IMR-90 (cell line): ENCODE results near the gene PFAS. TPM values are rescaled to one million over a fixed set of nuclear protein-coding genes. Genes with fewer than 3 reads are reported as not detected.

Source experiments
- ATAC-seq: fragments of 200-7000 bp; cut with Tn5 transposase; 2 replicates; pipeline ENCODE4 v1.9.1; 2020; ENCODE audit warnings: low read depth, mild to moderate bottlenecking, moderate library complexity
- BruUV-seq: library from RNA; stranded (reverse); fragments of 400-500 nt; replicated peaks from 2 replicates; lab custom pipeline; 2021; lab: Mats Ljungman, UMichigan
- CTCF ChIA-PET: fragments of 300-600 bp; formaldehyde crosslinking; extraction: SDS; loops from one replicate; lab custom pipeline; 2021; ENCODE audit warnings: antibody characterized with exemption; lab: Yijun Ruan, JAX
- POLR2A ChIA-PET: fragments of 300-600 bp; sonication (Branson Sonifier 250); formaldehyde crosslinking; loops from one replicate; lab custom pipeline; 2022; ENCODE audit warnings: antibody characterized with exemption; ENCODE audit not compliant: unreplicated experiment; lab: Charles Lee
- DNase-seq: peaks from one replicate; pipeline ENCODE4 v3.0.0; 2013
- H2AFZ ChIP-seq: replicated peaks from 2 replicates; pipeline ENCODE3; 2013; ENCODE audit warnings: low read length, mild to moderate bottlenecking; ENCODE audit not compliant: poor library complexity
- H2AK5ac ChIP-seq: 2 replicates; pipeline ENCODE4 v1.6.1; 2013; ENCODE audit warnings: low read depth, low read length, inconsistent platforms
- H2AK9ac ChIP-seq: replicated peaks from 2 replicates; pipeline ENCODE3; 2013; ENCODE audit warnings: mild to moderate bottlenecking, low read depth, low read length, moderate library complexity; ENCODE audit not compliant: poor library complexity
- H2BK120ac ChIP-seq: 2 replicates; pipeline ENCODE4 v1.6.1; 2013; ENCODE audit warnings: low read depth, low read length, inconsistent platforms
- H2BK15ac ChIP-seq: 3 replicates; pipeline ENCODE4 v1.6.1; 2013; ENCODE audit warnings: low read depth, low read length, inconsistent platforms
- H2BK20ac ChIP-seq: 2 replicates; pipeline ENCODE4 v1.6.1; 2013; ENCODE audit warnings: low read depth, mild to moderate bottlenecking, inconsistent platforms, low read length, moderate library complexity
- H2BK5ac ChIP-seq: 2 replicates; pipeline ENCODE4 v1.6.1; 2013; ENCODE audit warnings: mild to moderate bottlenecking, low read depth, low read length, inconsistent platforms; ENCODE audit not compliant: poor library complexity, severe bottlenecking
- H3K14ac ChIP-seq: replicated peaks from 2 replicates; pipeline ENCODE4 v1.6.1; 2013; ENCODE audit warnings: low read depth, low read length, inconsistent platforms
- H3K18ac ChIP-seq: 2 replicates; pipeline ENCODE4 v1.6.1; 2013; ENCODE audit warnings: low read depth, low read length, control low read depth
- H3K23ac ChIP-seq: 2 replicates; pipeline ENCODE4 v1.6.1; 2013; ENCODE audit warnings: low read depth, low read length, inconsistent platforms
- H3K27ac ChIP-seq: 2 replicates; pipeline ENCODE4 v1.5.1; 2013; ENCODE audit warnings: mild to moderate bottlenecking, control low read depth, low read length; ENCODE audit not compliant: insufficient read depth
- H3K27me3 ChIP-seq: 2 replicates; pipeline ENCODE4 v1.6.1; 2013; ENCODE audit warnings: low read length; ENCODE audit not compliant: control insufficient read depth, insufficient read depth
- H3K36me3 ChIP-seq: 2 replicates; pipeline ENCODE4 v1.6.1; 2013; ENCODE audit warnings: low read length, mixed read lengths; ENCODE audit not compliant: control insufficient read depth, insufficient read depth
- H3K4ac ChIP-seq: 2 replicates; pipeline ENCODE4 v1.6.1; 2013; ENCODE audit warnings: low read depth, low read length, inconsistent platforms
- H3K4me1 ChIP-seq: 2 replicates; pipeline ENCODE4 v1.6.1; 2013; ENCODE audit warnings: low read length, mixed read lengths; ENCODE audit not compliant: control insufficient read depth, insufficient read depth
- H3K4me2 ChIP-seq: 2 replicates; pipeline ENCODE4 v1.6.1; 2013; ENCODE audit warnings: low read depth, mild to moderate bottlenecking, control low read depth, low read length, moderate library complexity
- H3K4me3 ChIP-seq: 2 replicates; pipeline ENCODE4 v1.5.1; 2013; ENCODE audit warnings: low read depth, mild to moderate bottlenecking, control low read depth, low read length, moderate library complexity; ENCODE audit not compliant: insufficient read depth
- H3K56ac ChIP-seq: 2 replicates; pipeline ENCODE4 v1.6.1; 2013; ENCODE audit warnings: low read length, inconsistent platforms; ENCODE audit not compliant: insufficient read depth; ENCODE audit errors: extremely low read depth
- H3K79me1 ChIP-seq, 2 experiments: 2 replicates each; pipeline ENCODE4 v1.6.1; 2013; ENCODE audit warnings: low read length in 2 of 2, inconsistent platforms in 1 of 2, low read depth in 1 of 2
- H3K9ac ChIP-seq: 2 replicates; pipeline ENCODE4 v1.6.1; 2013; ENCODE audit warnings: low read depth, low read length, control low read depth
- H3K9me1 ChIP-seq: 2 replicates; pipeline ENCODE4 v1.6.1; 2013; ENCODE audit warnings: low read length, inconsistent platforms; ENCODE audit not compliant: insufficient read depth
- H3K9me3 ChIP-seq: 2 replicates; pipeline ENCODE4 v1.6.1; 2013; ENCODE audit warnings: low read length; ENCODE audit not compliant: control insufficient read depth, insufficient read depth
- H4K20me1 ChIP-seq: 2 replicates; pipeline ENCODE4 v1.6.1; 2013; ENCODE audit warnings: low read length, inconsistent platforms; ENCODE audit not compliant: insufficient read depth
- H4K5ac ChIP-seq: 2 replicates; pipeline ENCODE4 v1.6.1; 2013; ENCODE audit warnings: mild to moderate bottlenecking, low read depth, low read length, control low read depth
- H4K8ac ChIP-seq, 2 experiments: 2 replicates each; pipeline ENCODE4 v1.6.1; 2013; ENCODE audit warnings: low read depth in 2 of 2, low read length in 2 of 2, control low read depth in 1 of 2, inconsistent platforms in 1 of 2
- H4K91ac ChIP-seq: 2 replicates; pipeline ENCODE4 v1.6.1; 2013; ENCODE audit warnings: low read depth, low read length, inconsistent platforms; ENCODE audit not compliant: insufficient read depth
- BHLHE40 ChIP-seq: fragments of 150-350 bp; IDR thresholded peaks from 2 replicates; pipeline ENCODE4 v1.6.1; 2016; ENCODE audit warnings: mild to moderate bottlenecking, low read depth, low read length
- CEBPB ChIP-seq: IDR thresholded peaks from 2 replicates; pipeline ENCODE4 v1.6.1; 2012; ENCODE audit warnings: low read depth, low read length, improper control_type of control experiment
- CHD1 ChIP-seq: IDR thresholded peaks from 2 replicates; pipeline ENCODE4 v1.6.1; 2012; ENCODE audit warnings: low read depth, low read length, improper control_type of control experiment
- FOS ChIP-seq: fragments of 150-350 bp; IDR thresholded peaks from 2 replicates; pipeline ENCODE4 v1.6.1; 2016; ENCODE audit warnings: low read depth, low read length
- MAFK ChIP-seq: IDR thresholded peaks from 2 replicates; pipeline ENCODE4 v1.6.1; 2012; ENCODE audit warnings: low read depth, low read length, improper control_type of control experiment
- MAZ ChIP-seq: IDR thresholded peaks from 2 replicates; pipeline ENCODE4 v1.6.1; 2012; ENCODE audit warnings: low read depth, mild to moderate bottlenecking, low read length, improper control_type of control experiment, moderate library complexity, borderline replicate concordance
- MXI1 ChIP-seq: IDR thresholded peaks from 2 replicates; pipeline ENCODE4 v1.6.1; 2012; ENCODE audit warnings: low read depth, mild to moderate bottlenecking, low read length, moderate library complexity, borderline replicate concordance
- NFE2L2 ChIP-seq: fragments of 150-350 bp; IDR thresholded peaks from 2 replicates; pipeline ENCODE4 v1.6.1; 2016; ENCODE audit warnings: low read depth, mild to moderate bottlenecking, low read length
- POLR2A ChIP-seq: IDR thresholded peaks from 2 replicates; pipeline ENCODE4 v1.6.1; 2012; ENCODE audit warnings: mild to moderate bottlenecking, low read depth, low read length
- RAD21 ChIP-seq: IDR thresholded peaks from 2 replicates; pipeline ENCODE4 v1.6.1; 2012; ENCODE audit warnings: low read length, improper control_type of control experiment
- RCOR1 ChIP-seq: IDR thresholded peaks from 2 replicates; pipeline ENCODE4 v1.6.1; 2012; ENCODE audit warnings: mild to moderate bottlenecking, low read length, improper control_type of control experiment; ENCODE audit not compliant: insufficient replicate concordance
- RFX5 ChIP-seq: IDR thresholded peaks from 2 replicates; pipeline ENCODE4 v1.8.0; 2012; ENCODE audit warnings: low read depth, mild to moderate bottlenecking, low read length, moderate library complexity
- SMC3 ChIP-seq: fragments of 150-350 bp; IDR thresholded peaks from 2 replicates; pipeline ENCODE4 v1.6.1; 2016; ENCODE audit warnings: low read depth, mild to moderate bottlenecking, antibody characterized with exemption, low read length, moderate library complexity
- WGBS, 2 experiments: methylation state at CpG; one replicate each; pipeline versions ENCODE4 v1.1.5 to v1.1.7; 2013; ENCODE audit warnings: missing lambda C conversion rate in 2 of 2; ENCODE audit not compliant: insufficient read length in 1 of 2; ENCODE audit errors: extremely low coverage in 2 of 2; 5-methylcytosine and 5-hydroxymethylcytosine counted together
- dilution Hi-C: fragments of 300-500 bp; cut with HindIII; formaldehyde crosslinking; loops from one replicate; pipeline ENCODE4 v1.14.3; 2018; ENCODE audit warnings: low sequenced_read_pairs; ENCODE audit not compliant: unreplicated experiment
- in situ Hi-C: fragments of 300-500 bp; cut with MboI; formaldehyde crosslinking; loops from 3 replicates; pipeline ENCODE4 v1.14.3; 2019; ENCODE audit warnings: low sequenced_read_pairs, inconsistent platforms, mixed read lengths
- intact Hi-C: fragments of 100-400 bp; cut with micrococcal nuclease; formaldehyde crosslinking; loops from 2 replicates; pipeline ENCODE4 v1.10.0; 2022
- polyA plus RNA-seq, 3 experiments: library from polyadenylated mRNA; depleted of rRNA; stranded (reverse); fragments of >200 nt; gene quantifications; 2 replicates each; pipeline ENCODE4 v1.2.3, GENCODE V29; 2012; ENCODE audit warnings: low replicate concordance in 1 of 3
- total RNA-seq: library from RNA; depleted of rRNA; stranded (reverse); fragments of >200 nt; gene quantifications from 2 replicates; pipeline ENCODE4 v1.2.3, GENCODE V29; 2012
- TF ChIP-seq, protein P1 (sequence below): fragments of 150-350 bp; IDR thresholded peaks from 2 replicates; pipeline ENCODE4 v1.6.1; 2017; ENCODE audit warnings: mild to moderate bottlenecking, antibody characterized with exemption, low read length, low read depth
- TF ChIP-seq, protein P2 (sequence below): fragments of 150-350 bp; IDR thresholded peaks from 2 replicates; pipeline ENCODE4 v1.6.1; 2016; ENCODE audit warnings: low read depth, mild to moderate bottlenecking, low read length, moderate library complexity, borderline replicate concordance
- TF ChIP-seq, protein P3 (sequence below): conservative IDR thresholded peaks from 2 replicates; pipeline ENCODE4 v1.5.1; 2012; ENCODE audit warnings: mild to moderate bottlenecking, low read depth, low read length, improper control_type of control experiment

Gene PFAS
- total and polyA plus RNA-seq, 2 of the 4 experiments (the other 2 are of a cell fraction) = 20.7 to 26.2 TPM

DNA sequence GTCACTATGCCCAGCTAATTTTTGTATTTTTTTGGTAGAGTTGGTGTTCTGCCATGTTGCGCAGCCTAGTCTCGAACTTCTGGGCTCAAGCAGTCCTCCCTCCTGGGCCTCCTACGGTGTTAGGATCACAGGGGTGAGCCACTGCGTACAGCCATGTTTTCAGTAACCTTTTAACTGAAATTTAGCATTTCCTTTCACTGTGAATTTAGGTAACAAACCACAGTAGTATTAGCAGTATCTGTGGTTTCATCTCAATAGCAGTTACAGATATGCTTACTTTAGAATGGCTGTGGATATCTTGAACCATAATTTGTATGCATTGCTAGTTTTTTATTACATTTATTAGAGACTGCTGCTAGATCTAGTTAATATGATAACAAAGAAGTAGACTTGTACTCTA is 35.0 kb downstream of the PFAS start:
- peaks cover 2 to 14% of the 10 kb centered on the region in 2 experiments; a peak in 3 of 4 replicates for H3K79me1 ChIP-seq
- H2AK9ac ChIP-seq = no peak overlapping the region
- H3K9me3 ChIP-seq = no peaks in the 10 kb centered on the region
- BruUV-seq = no TSS peak
- no peak overlapping the region for H3K56ac ChIP-seq
- no peak overlapping the region for H3K23ac ChIP-seq
- WGBS, 2 experiments = no CpG with 5 or more reads among the region's 4 CpGs
- no peak overlapping the region for H4K8ac ChIP-seq
- in situ Hi-C loops = no loop called here
- TF ChIP-seq RAD21 = no peak
- no peak for TF ChIP-seq MXI1
- no peak for TF ChIP-seq RCOR1
- no peak for TF ChIP-seq MAZ
- TF ChIP-seq RFX5 = no peak
- TF ChIP-seq SMC3 = no peak
- no peak for TF ChIP-seq NFE2L2
- TF ChIP-seq MAFK = no peak
- TF ChIP-seq, protein P1, sequence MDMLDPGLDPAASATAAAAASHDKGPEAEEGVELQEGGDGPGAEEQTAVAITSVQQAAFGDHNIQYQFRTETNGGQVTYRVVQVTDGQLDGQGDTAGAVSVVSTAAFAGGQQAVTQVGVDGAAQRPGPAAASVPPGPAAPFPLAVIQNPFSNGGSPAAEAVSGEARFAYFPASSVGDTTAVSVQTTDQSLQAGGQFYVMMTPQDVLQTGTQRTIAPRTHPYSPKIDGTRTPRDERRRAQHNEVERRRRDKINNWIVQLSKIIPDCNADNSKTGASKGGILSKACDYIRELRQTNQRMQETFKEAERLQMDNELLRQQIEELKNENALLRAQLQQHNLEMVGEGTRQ = no peak
- TF ChIP-seq CHD1 = no peak
- TF ChIP-seq FOS = no peak
- TF ChIP-seq CEBPB = no peak
- TF ChIP-seq BHLHE40 = no peak
- TF ChIP-seq, protein P2, sequence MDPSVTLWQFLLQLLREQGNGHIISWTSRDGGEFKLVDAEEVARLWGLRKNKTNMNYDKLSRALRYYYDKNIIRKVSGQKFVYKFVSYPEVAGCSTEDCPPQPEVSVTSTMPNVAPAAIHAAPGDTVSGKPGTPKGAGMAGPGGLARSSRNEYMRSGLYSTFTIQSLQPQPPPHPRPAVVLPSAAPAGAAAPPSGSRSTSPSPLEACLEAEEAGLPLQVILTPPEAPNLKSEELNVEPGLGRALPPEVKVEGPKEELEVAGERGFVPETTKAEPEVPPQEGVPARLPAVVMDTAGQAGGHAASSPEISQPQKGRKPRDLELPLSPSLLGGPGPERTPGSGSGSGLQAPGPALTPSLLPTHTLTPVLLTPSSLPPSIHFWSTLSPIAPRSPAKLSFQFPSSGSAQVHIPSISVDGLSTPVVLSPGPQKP = no peak
- TF ChIP-seq, protein P3, sequence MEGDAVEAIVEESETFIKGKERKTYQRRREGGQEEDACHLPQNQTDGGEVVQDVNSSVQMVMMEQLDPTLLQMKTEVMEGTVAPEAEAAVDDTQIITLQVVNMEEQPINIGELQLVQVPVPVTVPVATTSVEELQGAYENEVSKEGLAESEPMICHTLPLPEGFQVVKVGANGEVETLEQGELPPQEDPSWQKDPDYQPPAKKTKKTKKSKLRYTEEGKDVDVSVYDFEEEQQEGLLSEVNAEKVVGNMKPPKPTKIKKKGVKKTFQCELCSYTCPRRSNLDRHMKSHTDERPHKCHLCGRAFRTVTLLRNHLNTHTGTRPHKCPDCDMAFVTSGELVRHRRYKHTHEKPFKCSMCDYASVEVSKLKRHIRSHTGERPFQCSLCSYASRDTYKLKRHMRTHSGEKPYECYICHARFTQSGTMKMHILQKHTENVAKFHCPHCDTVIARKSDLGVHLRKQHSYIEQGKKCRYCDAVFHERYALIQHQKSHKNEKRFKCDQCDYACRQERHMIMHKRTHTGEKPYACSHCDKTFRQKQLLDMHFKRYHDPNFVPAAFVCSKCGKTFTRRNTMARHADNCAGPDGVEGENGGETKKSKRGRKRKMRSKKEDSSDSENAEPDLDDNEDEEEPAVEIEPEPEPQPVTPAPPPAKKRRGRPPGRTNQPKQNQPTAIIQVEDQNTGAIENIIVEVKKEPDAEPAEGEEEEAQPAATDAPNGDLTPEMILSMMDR = no peak
- no peak for TF ChIP-seq POLR2A
- H3K4me3 ChIP-seq = no peak overlapping the region
- intact Hi-C loops = no loop called here
- no peak overlapping the region for H4K91ac ChIP-seq
- no peak overlapping the region for H4K5ac ChIP-seq
- no peak overlapping the region for H2BK20ac ChIP-seq
- ChIA-PET CTCF (no interaction called here), POLR2A (interaction anchor here (0.5 kb wide), 1 partner anchor 46 kb away, joined by 5 read pairs; no protein-coding TSS in a partner anchor)
- H2BK120ac ChIP-seq = no peak overlapping the region
- H3K18ac ChIP-seq = no peak overlapping the region
- ATAC-seq (no peak), DNase-seq (no peak)
- peaks cover 7% of the 10 kb centered on the region for H3K9me1 ChIP-seq
- no peak overlapping the region for H3K4me2 ChIP-seq
- H2AK5ac ChIP-seq = no peak overlapping the region
- H3K14ac ChIP-seq = no peak overlapping the region
- no peak overlapping the region for H3K9ac ChIP-seq
- no peaks in the 10 kb centered on the region for H4K20me1 ChIP-seq
- no peak overlapping the region for H3K4ac ChIP-seq
- H2BK5ac ChIP-seq = no peak overlapping the region
- H3K27me3 ChIP-seq = no peaks in the 10 kb centered on the region
- H3K36me3 ChIP-seq = no peaks in the 10 kb centered on the region
- dilution Hi-C loops = no loop called here
- H2BK15ac ChIP-seq = no peak overlapping the region
- H2AFZ ChIP-seq = no peak overlapping the region
- H3K4me1 ChIP-seq = peaks cover 7% of the 10 kb centered on the region
- no peak overlapping the region for H3K27ac ChIP-seq
